NCI-H82 treated with DMSO at 0.1 percent for 48 hours (cell line): ENCODE results near the gene ENTR1.
A peak's percentile ranks its signal among the peaks of the same experiment; 100 is the strongest.

Source experiments
- DNase-seq: peaks from one replicate; lab custom pipeline; 2025; ENCODE audit not compliant: unreplicated experiment; lab: John Stamatoyannopoulos, UW

ENTR1 gene

DNA sequence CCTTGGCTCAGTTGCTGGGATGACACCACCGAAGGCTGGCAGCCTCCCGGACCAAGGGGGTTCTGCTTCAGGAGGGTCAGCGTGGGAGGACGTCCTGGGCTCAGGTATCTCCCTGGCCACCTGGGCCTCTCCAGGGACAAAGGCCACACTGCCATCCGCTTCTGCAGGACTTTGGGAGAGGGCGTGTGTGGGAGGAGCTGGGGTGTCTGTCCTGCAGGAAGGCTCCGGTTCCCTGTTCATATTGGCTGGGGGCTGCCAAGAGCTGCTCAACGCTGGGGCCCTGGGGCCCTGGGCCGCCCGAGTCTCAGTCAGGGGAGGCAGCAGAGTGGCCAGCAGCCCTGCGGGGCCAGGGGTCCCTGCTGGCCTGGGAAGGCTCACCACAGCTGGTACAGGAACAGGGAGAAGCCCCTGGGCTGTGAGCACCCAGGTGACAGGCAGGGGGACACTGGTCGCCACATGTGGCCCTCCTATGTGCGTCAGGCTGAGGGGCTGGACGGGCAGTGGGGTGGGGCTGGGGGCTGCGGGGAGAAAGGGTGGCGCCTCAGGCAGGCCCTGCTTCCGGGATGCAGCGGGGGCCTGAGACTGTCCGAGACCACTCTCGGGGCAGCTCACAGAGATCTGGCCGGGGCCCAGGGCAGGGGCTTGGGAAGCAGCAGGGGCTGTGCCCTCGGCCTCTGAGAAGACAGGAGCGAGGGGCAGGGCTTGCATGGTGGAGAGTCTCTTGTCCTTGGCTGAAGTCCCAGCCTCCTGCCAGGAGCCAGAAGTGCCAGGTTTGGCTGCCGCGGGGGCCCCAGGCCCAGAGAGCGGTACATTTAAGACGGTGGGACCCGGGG is 32.0 kb downstream of the ENTR1 start:
- no peak for DNase-seq

DNA sequence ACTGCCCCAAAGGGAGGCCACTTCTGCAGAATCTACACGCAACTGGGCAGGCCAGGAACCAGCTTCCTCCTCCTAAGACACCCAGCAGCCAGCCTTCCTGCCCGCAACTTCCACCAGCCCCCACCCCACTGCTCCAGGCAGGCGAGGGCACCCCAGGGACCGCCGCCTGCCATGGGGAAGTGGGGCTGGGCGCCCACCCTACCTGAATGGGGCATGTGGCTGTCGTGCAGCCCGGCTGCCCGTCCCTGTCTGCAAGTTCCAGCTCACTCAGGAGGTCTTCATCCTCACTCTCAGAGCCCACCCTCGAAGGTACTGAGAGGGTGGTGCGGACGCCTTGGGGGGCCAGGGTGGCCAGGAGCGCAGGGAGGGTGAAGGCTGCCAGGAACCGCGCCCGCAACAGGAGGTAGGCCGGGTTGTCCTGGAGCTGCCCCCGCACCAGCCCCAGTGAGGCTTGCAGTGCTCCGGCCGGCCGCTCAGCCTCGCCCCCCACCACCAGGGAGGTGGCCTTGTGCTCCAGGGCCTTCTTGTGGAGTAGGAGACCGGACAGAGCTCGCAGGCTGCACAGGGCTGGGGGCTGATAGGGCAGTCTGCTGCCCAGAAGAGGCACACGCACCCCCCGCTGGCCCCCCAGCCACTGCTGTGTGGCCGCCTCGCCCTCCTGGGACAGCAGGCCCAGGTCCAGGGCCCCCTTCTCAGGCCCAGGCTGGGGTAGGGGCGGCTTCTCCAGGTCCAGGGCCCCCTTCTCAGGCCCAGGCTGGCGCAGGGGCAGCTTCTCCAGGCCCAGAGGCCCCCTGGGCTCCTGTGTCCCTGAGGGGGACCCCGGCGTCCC is 32.9 kb downstream of the ENTR1 start:
- no peak for DNase-seq

DNA sequence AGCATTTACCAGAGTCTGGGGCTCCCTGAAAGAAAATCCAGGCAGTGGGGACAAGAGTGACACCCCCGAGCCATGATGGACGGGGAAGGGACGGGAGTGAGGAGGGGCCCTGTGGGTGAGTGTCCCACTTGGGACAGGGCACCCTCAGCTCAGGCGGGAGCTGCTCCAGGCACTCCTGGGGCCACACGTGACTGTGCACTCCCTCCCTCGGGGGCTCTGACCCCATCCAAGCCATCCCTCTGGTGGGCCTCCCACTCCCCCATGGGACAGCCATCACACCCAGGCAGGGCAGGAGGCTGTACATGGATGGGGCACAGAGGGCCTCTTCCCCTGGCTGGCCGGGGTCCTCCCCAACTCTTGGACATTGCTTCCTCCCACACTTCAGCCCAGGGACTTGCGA is 34.0 kb downstream of the ENTR1 start:
- no peak for DNase-seq

DNA sequence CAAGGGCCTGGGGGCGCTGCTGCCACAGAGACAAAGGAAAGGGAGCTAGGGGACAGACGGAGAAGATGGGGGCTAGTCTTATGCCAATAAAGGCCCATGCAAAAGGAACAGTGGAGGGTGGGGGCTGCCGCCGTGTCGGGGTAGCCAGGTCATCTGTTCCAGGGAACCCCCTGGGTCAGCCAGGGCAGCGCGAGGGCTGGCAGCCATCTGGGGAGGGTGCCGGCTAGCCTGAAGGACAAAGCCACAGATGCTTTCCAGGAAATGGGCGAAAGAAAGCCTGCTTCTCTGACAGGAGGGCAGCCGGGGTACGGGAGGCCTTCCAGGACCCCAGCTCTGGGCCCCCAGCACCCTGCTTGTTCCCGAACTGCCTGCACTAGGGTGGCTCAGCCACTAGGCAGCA is 35.3 kb downstream of the ENTR1 start:
- no peak for DNase-seq

DNA sequence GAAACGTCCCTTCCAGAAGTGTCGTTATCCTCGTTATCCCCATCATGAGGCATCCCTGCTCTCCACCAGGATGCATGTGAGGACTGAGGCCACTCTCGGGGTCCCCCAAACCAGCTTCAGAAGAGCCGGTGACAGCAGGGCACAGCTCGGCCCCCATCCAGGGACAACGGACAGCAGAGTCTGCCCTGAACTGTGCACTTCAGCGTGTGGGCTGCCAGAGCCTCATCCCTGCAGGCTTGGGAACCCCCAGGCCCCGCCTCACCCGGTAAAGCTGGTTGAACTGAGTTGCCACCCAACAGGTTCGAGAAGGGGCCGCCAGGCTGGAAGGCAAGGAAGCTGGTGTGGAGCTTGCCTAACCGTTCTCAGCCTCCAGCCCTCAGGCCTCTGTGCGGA is 36.2 kb downstream of the ENTR1 start:
- DNase-seq: no peak

DNA sequence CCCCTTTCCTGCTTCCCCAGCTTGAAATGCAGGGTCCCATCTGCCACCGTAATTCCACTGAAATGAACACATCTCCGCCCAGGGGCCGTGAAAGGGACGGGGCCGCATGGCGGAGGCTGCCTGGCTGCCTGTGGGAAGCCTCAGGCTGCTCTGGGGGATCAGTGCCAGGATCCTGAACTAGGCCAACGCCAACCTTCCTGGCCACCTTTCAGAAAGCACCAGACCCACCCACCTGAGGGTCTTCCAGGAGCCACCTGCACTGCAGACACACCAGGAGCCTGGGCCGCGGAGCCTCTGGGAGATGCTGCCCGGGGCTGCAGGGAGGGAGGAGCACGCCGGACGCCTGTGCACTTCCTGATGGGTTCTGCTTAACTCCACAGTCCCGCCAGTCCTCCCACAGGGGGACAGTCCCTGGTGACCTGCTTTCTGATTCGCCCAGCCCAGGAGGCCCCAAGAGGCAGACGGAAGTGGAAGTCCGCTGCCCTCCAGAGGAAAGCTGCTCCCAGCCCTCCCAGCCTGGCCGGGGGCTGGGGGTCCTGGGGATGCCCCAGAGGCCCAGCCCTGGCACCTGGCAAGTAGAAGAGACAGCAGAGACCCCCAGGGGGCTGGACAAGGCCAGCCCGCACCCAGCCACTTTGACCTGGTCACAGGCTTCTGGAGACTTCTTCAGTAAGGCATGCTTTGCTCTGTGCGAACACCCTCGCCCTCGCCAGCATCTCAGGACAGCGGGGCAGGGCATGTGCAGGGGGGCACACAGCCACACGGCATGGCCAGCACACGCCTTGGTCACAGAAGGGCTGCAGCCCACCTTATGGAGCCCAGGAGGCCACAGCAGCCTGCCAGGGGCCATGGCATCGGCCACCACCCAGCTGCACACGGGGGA is 36.9 kb downstream of the ENTR1 start, which contains the start of gene CARD9:
TSS of gene CARD9 (minus strand) at position 370 of the 883 bp plus-strand sequence. CDS start 1,591 bp downstream, outside the sequence.
- no peak for DNase-seq

DNA sequence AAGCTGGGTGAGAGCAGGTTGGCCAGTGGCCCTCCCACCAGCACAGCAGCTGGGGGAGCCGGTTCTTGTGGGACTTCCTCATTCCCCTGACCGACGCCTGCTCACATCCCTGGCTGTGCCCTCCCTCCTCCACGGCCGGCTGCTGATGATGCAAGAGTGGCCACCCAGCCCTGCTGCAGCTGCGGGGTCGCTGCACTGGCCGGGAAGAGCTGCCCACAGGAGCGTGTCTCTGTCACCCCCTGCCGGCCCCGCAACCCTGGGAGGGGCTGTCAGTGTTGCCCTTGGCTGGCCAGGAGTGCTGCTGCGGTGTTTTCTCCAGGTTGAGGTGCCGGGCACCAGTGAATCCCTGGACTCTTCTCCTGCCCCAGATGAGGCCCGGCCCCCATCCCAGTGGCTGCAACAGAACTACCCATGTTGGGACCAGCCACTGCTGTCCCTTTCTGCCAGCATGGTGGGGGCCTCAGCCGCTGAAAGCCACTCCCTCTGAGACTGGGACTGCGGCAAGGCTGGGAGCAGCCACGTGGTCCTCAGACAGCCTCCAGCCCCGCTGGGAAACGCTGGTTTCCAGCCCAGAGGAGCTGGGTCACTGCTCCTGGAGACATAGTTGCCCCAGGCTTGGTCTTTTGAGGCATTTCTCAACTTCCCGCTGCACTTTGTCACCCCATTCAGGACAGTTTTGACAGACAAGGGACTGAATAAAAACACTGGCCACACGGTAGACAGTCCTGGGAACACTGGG is 37.7 kb downstream of the ENTR1 start:
- DNase-seq: no peak

DNA sequence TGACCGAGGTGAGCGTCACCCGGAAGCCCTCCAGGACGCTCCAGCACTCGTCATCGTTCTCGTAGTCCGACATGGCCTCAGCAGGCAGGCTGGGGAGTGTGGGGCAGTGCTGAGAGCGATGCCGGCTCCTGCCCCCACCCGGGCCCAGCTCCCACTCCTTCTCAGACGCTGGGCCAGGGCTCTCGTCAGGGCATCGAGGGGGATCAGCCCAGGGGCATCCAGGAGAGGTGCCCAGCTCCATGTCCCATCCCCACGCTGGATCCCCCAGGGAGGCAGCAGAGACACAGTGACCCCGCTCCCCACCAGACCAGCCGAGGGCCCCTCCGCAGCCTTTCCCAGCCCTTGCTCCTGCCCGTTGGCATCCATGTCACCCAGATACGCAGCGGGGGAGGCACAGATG is 38.4 kb downstream of the ENTR1 start:
- no peak for DNase-seq

DNA sequence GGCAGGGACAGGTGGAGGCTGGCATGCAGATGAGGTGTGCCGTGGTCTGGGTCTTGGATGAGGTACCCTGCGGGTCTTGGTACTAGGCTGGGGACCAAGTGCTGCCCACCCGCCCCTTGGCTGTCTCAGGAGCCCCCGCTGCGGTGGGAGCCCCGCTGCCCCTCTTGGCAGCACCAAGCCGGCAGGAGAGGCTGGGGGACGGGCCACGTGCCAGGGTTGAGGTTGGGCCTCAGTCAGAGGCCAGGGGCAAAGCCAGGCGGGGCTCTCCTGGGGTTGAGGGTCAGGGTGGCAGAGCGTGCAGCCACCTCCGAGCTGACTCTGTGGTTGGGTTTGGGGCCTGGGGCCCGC is 38.9 kb downstream of the ENTR1 start:
- no peak for DNase-seq

DNA sequence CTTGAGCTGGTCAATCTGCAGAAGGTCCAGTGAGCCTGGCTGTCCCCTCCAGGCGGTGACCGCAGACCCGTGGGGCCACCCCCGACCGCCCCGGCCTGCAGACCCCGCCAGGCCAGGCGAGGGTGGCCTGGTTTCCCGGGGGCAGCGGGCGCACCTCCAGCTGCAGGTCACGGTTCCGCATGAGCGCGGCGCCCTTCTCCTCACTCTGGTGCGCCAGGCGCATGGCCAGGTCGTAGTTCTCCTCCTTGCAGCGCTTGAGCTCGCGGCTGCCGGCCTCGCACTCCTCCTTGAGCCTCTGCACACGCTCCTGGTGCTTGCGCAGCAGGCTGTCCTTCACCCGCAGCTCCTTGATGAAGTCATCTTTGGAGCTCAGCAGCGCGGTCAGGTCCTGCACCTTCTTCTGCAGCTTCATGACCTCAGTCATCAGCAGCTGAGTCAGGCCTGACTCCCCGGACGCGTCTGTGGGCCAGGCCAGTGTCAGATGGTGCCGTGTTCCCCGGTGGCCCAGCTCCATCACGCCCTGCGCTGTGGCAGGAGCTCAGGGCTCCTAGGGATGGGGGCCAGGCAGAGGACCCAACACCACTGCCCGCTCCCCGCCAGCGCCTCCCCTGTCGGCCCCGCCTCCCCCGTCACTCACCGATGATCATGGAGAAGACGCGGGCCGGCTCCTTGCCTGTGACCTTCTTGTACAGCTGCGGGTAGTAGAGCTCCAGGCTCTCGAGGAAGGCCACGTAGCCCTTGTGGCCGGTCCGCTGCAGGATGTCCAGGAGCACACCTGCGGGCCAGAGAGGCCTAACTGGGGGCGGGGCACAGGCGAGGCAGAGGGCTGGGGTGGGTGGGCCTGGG is 39.5 kb downstream of the ENTR1 start:
- DNase-seq: no peak

DNA sequence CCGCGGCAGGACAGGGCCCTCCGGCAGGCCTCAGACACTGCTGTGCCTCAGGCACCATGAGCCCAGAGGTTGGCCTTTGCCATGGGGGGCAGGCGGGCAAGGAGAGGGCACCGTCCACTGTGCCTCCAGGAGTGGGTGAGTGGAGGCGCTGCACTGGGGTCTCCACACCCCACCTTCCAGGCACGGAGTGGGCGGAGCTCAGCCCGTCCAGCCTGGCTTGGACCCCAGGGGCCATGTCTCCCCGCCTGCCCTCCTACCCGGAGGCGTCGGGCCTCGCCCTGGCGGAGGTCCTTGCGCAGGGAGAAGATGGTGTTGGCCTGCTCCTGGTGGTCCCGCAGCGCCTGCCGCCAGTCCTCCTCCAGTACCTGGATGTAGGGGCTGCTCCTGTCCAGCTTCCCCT is 40.4 kb downstream of the ENTR1 start:
- DNase-seq: no peak

DNA sequence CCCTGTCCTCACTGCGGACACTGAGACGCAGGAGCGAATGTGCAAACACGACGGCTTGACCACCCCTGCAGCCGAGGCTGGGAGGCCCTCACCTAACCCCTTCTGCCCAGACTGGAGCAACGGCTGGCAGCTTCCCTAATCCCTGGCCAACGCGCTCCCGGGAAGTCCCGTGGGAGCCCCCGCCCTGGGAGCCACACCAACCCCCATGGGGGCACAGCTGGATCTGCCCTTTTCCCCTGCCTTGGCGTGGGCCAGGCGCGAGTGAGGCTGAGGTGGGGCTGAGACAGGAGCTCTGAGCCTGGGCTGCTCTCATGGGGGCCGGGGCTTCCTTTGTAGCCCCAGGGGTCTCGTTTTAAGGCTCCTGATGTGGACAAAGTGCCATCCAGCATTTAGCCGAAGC is 42.2 kb downstream of the ENTR1 start:
- no peak for DNase-seq

DNA sequence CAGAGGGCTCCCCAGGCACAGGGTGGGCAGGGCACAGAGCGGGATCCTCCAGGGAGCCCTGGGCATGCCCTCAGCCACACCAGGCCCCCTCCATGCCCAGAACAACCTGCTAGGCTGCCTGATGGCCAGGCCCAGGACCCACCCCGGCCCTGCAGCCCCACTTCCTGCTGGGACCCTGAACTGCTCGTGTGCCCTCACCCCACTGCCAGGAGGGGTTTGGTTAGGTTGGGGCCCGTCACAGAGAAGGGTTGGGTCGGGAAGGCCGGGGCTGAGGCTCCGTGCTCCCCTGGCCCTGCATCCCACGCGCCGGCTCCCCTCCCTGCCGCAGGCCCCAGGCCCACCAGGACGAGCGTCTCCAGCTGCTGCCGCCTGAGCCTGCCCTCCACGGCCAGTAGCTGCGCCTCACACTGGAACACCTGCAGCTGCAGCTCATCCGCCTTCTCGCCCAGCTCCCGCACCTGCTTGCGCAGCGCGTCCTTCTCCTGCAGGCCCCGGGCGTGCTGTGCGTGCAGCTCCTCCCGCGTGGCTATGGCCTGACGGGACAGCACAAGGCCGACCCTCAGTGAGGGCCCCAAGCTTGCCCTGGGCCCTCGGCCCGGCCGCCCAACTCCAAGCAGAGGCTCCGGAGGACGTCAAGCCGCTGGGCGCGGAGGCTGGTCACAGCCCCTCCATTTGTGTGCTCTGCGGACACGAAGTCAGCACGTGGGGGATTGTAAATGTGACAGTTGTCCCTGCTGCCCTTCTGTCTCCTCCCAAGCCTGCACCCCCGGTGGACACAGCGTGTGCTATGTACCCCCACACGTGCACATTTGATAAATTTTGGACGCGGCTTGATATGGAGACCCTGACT is 42.9 kb downstream of the ENTR1 start:
- DNase-seq: no peak

DNA sequence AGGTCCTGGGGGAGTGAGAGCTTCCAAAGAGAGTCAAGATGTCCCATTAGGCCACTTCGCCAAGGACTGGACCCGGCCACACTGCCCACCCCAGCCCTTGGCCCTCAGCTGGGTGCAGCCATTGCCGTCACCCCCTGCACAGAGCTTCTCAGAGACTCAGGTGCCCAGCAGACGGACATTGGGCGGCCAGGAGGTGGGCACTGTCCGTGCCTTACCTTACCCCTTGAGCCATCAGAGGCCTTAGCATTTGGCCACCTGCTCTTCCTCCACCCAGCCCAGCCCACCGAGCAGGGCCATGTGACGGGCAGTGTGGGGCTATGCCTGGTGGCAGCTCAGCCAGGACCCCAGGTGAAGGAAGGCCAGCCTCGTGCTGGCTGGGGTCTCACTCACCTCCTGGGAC is 43.6 kb downstream of the ENTR1 start:
- no peak for DNase-seq

DNA sequence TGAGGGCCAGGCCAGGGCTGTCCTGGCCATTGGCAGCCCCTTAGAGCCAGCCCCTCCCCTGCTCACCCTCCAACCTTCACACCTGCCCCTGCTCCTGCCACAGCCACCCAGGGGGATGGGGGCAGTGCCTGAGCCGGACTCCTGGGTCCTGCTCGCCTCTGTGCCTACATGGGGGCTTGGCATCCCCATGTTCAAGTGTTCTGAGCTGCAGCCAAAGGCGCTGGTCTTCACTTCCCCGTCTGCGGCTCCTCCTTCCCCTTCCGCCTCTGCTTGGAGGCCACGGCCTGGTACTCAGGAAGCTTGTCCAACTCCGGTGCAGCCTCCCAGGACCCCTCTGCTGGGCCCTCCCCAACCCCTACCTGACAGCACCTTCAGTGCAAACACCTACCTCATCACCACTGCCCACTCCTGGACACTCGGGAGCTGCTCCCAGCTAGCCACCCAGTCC is 44.6 kb downstream of the ENTR1 start:
- no peak for DNase-seq

DNA sequence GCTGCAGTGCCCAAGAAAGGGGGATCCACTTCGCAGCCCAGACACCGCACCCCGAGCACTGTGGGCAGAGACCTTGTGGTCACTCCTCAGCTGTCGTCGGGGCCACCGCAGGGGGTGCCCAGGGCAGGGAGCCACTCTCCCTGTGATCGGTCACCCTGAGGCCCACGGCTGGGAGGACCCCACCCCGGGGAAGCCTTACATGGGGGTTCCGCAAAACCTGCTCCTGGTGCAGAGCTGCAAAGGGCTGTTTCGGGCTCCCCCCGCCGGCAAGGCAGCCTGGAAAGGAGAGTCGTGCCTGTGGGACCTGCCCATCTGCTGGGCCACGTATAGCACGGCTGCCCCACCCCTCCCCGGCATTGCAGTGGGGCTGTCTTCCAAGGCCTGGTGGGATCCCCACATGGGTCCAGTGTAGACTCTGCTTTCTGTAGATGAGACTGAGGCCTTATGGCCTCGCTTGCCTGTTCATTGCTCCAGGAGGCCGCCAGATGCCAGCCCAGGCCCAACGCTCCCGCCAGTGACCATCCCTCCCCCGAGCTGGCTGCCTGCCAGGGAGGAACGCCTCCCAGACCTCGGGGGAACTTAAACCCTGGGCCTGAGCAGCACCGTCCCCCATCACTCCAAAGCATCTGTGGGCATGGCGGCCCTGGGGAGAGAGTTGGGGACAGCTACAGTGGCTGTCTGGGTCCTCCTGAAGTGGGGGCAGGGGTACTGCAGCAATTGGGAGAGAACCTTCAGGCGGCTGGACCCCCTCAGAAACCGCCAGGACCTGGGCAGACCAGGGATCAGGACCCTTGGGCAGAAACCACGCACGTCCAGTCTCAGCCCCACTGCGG is 45.3 kb downstream of the ENTR1 start:
- DNase-seq: peak; percentile 60

DNA sequence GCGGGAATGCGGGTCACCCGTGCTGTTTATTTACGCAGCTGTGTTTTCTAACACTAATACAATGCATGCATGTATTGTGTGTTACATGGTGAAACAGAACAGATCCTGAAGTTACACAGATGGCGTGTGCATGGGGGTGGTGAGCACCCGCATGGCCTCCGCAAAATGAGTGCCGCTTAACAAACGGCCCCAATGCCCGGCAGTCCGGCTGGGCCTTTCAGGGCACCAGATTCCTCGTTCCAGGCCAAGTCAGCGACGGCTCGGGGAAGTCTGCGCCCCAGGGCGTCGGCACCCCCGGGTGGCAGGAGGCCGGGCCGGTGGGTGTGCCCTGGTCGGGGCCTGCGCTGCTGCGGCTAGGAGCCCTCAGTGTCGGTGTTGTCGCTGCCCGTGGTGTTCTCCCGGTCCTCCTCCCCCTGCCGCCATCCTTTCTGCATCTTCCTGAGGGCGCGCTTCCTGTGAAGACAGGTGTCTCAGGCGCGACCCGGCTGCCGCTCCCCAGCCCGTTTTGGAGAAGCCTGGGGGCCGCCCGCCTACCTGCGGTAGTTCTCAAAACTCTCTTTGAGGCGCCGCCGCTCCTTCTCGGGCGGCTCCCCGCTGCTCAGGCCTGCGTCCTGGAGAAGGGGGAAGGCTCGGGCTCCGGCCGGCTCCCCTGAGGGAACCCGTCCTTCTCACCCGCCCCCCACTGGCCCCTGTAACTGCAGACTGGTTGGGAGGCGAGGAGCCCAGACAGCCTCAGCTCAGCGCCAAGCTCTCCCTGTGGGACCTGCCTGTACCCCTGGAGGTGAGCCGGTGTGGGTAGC is 46.3 kb downstream of the ENTR1 start:
- no peak for DNase-seq
